D721Med (cell line): ENCODE results near the gene LGMN.

Experiments used
- DNase-seq: peaks from one replicate; pipeline ENCODE4 v3.0.0; 2011; ENCODE audit warnings: low spot score; ENCODE audit not compliant: insufficient read length
- FAIRE-seq: peaks from 2 replicates; lab custom pipeline; 2011; peaks lifted over from hg19 to GRCh38; lab: Jason Lieb, UNC
- CTCF ChIP-seq: IDR thresholded peaks from 2 replicates; pipeline ENCODE4 v1.5.1; 2012; ENCODE audit warnings: mild to moderate bottlenecking, control low read depth; ENCODE audit not compliant: insufficient read depth; ENCODE audit errors: missing control alignments

Gene LGMN

GRCh38 chr14:92655419-92656201, 92.8 kb downstream of the LGMN start:
- DNase-seq = no peak
- TF ChIP-seq CTCF = no peak
- no peak for FAIRE-seq

- no peak for FAIRE-seq
- no peak for DNase-seq
- no peak for TF ChIP-seq CTCF
Measured at GRCh38 chr14:92654239-92654901, 94.1 kb downstream of the LGMN start.
